GM06990 (cell line): Measurements from ENCODE around the gene TAB3.

Source experiments
- DNase-seq: peaks from one replicate; pipeline ENCODE4 v3.0.0-alpha.2; 2011; ENCODE audit not compliant: insufficient read length; ENCODE audit errors: extremely low read depth
- H3K27me3 ChIP-seq: replicated peaks from 2 replicates; pipeline ENCODE4 v1.6.0; 2011; ENCODE audit warnings: low read length; ENCODE audit not compliant: control insufficient read depth, insufficient read depth
- H3K36me3 ChIP-seq: 2 replicates; pipeline ENCODE4 v1.5.1; 2011; ENCODE audit warnings: low read length; ENCODE audit not compliant: control insufficient read depth, insufficient read depth
- H3K4me3 ChIP-seq: replicated peaks from 2 replicates; pipeline ENCODE4 v1.5.1; 2011; ENCODE audit warnings: low read depth, mild to moderate bottlenecking, control low read depth, low read length
- CTCF ChIP-seq: IDR thresholded peaks from 2 replicates; pipeline ENCODE4 v1.5.1; 2011; ENCODE audit warnings: low read length, control low read depth, mild to moderate bottlenecking, inconsistent platforms; ENCODE audit not compliant: insufficient read depth, poor library complexity, severe bottlenecking

The TAB3 gene

GRCh38 chrX:30875957-30876356 lies 13.1 kb downstream of the TAB3 start:
- DNase-seq: no peak
- TF ChIP-seq CTCF: no peak
- Histone ChIP-seq H3K36me3 (no peaks in the 10 kb centered on the region), H3K27me3 (no peaks in the 10 kb centered on the region), H3K4me3 (no peak overlapping the region)

- H3K27me3 ChIP-seq: no peaks in the 10 kb centered on the region
- DNase-seq: no peak
- no peaks in the 10 kb centered on the region for H3K36me3 ChIP-seq
- no peak for TF ChIP-seq CTCF
- no peak overlapping the region for H3K4me3 ChIP-seq
These were observed 14.2 kb downstream of the TAB3 start for GRCh38 chrX:30874851-30875250.

- H3K36me3 ChIP-seq: no peaks in the 10 kb centered on the region
- no peaks in the 10 kb centered on the region for H3K27me3 ChIP-seq
- TF ChIP-seq CTCF: no peak
- no peak overlapping the region for H3K4me3 ChIP-seq
- DNase-seq: no peak
These were observed 18.5 kb downstream of the TAB3 start for GRCh38 chrX:30870572-30870971.

DNA sequence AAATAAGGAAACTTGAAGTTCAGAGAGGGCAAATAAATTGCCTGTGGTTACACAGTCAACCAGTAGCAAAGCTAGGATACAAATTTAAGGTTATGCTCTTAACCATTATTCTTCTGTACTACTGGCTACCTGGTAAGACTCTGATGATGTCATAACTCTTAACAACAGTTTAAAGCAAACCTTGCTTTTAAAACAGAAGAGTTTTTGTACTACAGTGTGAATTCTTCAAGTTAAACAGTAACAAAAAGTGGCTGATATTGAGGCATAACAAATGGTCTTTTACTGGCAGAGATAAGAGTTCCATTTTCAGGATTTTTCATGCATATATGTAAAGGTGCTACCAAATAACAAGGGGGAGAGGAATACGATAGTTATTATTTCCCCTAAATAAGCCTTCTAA lies 23.4 kb downstream of the TAB3 start:
- Histone ChIP-seq H3K36me3 (no peaks in the 10 kb centered on the region), H3K27me3 (no peaks in the 10 kb centered on the region), H3K4me3 (no peak overlapping the region)
- TF ChIP-seq CTCF: no peak
- DNase-seq: no peak

DNA sequence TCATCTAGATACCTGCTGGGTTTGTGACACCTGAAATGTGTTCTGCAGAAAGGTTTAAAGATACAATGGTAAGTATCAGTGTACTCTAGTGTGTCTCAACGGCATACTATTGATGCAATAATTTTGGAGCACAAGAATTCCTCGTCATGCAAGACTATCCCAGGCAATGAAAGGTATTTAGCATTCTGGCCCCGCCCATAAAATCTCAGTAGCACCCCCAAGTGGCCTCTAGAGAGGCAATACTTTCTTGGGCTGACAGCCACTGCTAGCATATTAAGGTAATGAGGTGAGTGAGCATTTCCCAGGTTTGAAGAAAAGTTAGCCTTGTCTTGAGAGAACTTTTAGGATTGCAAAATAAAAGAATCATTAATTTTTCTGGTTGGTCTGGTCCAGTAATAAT lies 24.0 kb downstream of the TAB3 start:
- no peaks in the 10 kb centered on the region for H3K36me3 ChIP-seq
- peak; percentile 42 for TF ChIP-seq CTCF
- no peak for DNase-seq
- no peak overlapping the region for H3K4me3 ChIP-seq
- H3K27me3 ChIP-seq: no peaks in the 10 kb centered on the region

GRCh38 chrX:30864383-30864785 lies 24.7 kb downstream of the TAB3 start:
- no peaks in the 10 kb centered on the region for H3K27me3 ChIP-seq
- DNase-seq: no peak
- no peak for TF ChIP-seq CTCF
- no peaks in the 10 kb centered on the region for H3K36me3 ChIP-seq
- no peak overlapping the region for H3K4me3 ChIP-seq
